Ovary (tissue), 9 donors: ENCODE measurements around the gene DAP3. TPM values are rescaled to one million over a fixed set of nuclear protein-coding genes. Genes with fewer than 3 reads are reported as not detected.
"Not testable (repeated sequence)": the region's sequence is repeated elsewhere in the genome, so short reads cannot be mapped to it uniquely, and the experiment has no call there.

Source experiments
- DNase-seq, 5 donors: peaks; one replicate each; pipeline ENCODE4 v3.0.0-alpha.2; 2019 to 2020
- H3K27ac ChIP-seq, 2 donors: fragments of 200-600 bp; one replicate each; pipeline versions ENCODE4 v1.5.1 to v1.8.0; 2019 to 2022
- H3K27me3 ChIP-seq: fragments of 200-600 bp; one replicate; pipeline ENCODE4 v1.8.0; 2022
- H3K36me3 ChIP-seq: fragments of 200-600 bp; sonication (generic); one replicate; pipeline ENCODE4 v1.5.1; 2019
- H3K4me1 ChIP-seq: one replicate; pipeline ENCODE4 v1.8.1; 2013; ENCODE audit warnings: mild to moderate bottlenecking, moderate library complexity; ENCODE audit not compliant: insufficient read depth
- H3K4me3 ChIP-seq: fragments of 200-600 bp; sonication (generic); one replicate; pipeline ENCODE4 v1.5.1; 2017
- H3K9me3 ChIP-seq, 2 donors: fragments of 200-600 bp in 1 of 2; sonication (generic) in 1 of 2; one replicate each; pipeline versions ENCODE4 v1.5.1 to v1.8.1; 2013 to 2019; ENCODE audit warnings: mild to moderate bottlenecking in 1 of 2, moderate library complexity in 1 of 2
- CTCF ChIP-seq, 3 donors: fragments of 450-650 bp in 2 of 3; fragments of 200-600 bp in 1 of 3; IDR thresholded peaks; one replicate each; pipeline versions ENCODE4 v1.5.1 to v1.8.0; 2016 to 2022; ENCODE audit warnings: antibody characterized with exemption in 3 of 3, mild to moderate bottlenecking in 1 of 3
- EP300 ChIP-seq: sonication (generic); formaldehyde crosslinking; IDR thresholded peaks from one replicate; pipeline ENCODE4 v1.6.1; 2017; ENCODE audit warnings: antibody characterized with exemption
- POLR2A ChIP-seq: fragments of 450-650 bp; IDR thresholded peaks from one replicate; pipeline ENCODE4 v1.6.1; 2017; ENCODE audit warnings: antibody characterized with exemption, mild to moderate bottlenecking, moderate library complexity
- WGBS, 3 donors: extraction: QIAGEN DNeasy Blood & Tissue Kit in 1 of 3; methylation state at CpG; one replicate each; pipeline versions ENCODE4 v1.1.5 to v1.1.7; 2013 to 2017; 5-methylcytosine and 5-hydroxymethylcytosine counted together
- intact Hi-C, 4 donors: fragments of 100-400 bp; cut with DNase I; formaldehyde crosslinking; loops; one replicate each; pipeline versions ENCODE4 v1.11.0 to v1.15.1; 2022 to 2023
- polyA plus RNA-seq, 2 donors: library from polyadenylated mRNA; stranded (reverse); fragments of 200-250 nt in 1 of 2; fragments of 350-450 nt in 1 of 2; fragmentation: Illumina TruSeq in 1 of 2; extraction: RNeasy Lipid Tissue Mini Kit (QIAGEN cat#74804) in 1 of 2; gene quantifications; one replicate each; pipeline ENCODE4 v1.2.3, GENCODE V29; 2013 to 2014
- total RNA-seq, 7 donors: library from RNA; depleted of rRNA in 2 of 7; stranded (reverse); fragments of >200 nt in 2 of 7; fragmentation: NEBNext Ultra II Directional in 3 of 7; extraction: Animal tissue kit (Norgen Biotek cat#: 25700) in 3 of 7; gene quantifications; one replicate each; pipeline versions ENCODE4 v1.1.0 to v1.2.4, GENCODE V29; 2016 to 2023
- donor health status: DM: no; HTN: no; CAD: no; lungs with moderate emphysema.
- donor health status: DM: no; HTN: no; CAD: no.
- donor health status: Bipolar disorder and iron deficiency.
- donor health status: DM: yes; HTN: yes; CAD: no.
- donor health status: DM: no; HTN: no; CAD: no.
- donor health status: DM: yes; HTN: yes; CAD: no.

The DAP3 gene
- total and polyA plus RNA-seq, 9 donors: 43.7 to 140 (median 61.4) TPM

- Histone ChIP-seq H3K27me3 (no peaks in the 10 kb centered on the region), H3K4me1 (no peaks in the 10 kb centered on the region), H3K9me3 (no peaks in the 10 kb centered on the region), H3K27ac (no peak overlapping the region), H3K4me3 (no peak overlapping the region), H3K36me3 (no peaks in the 10 kb centered on the region)
- intact Hi-C loops: no loop called here
- no peak for DNase-seq
- 88 to 93% (median 92%) methylated on average over 7 of the region's 7 CpGs for WGBS, 3 donors
- no peak for TF ChIP-seq POLR2A
- no peak for TF ChIP-seq EP300
- no peak for TF ChIP-seq CTCF (IDR thresholded peaks at IDR 0.05)
Observed at GRCh38 chr1:155650231-155650757, 38.6 kb upstream of the DAP3 start.

DNA sequence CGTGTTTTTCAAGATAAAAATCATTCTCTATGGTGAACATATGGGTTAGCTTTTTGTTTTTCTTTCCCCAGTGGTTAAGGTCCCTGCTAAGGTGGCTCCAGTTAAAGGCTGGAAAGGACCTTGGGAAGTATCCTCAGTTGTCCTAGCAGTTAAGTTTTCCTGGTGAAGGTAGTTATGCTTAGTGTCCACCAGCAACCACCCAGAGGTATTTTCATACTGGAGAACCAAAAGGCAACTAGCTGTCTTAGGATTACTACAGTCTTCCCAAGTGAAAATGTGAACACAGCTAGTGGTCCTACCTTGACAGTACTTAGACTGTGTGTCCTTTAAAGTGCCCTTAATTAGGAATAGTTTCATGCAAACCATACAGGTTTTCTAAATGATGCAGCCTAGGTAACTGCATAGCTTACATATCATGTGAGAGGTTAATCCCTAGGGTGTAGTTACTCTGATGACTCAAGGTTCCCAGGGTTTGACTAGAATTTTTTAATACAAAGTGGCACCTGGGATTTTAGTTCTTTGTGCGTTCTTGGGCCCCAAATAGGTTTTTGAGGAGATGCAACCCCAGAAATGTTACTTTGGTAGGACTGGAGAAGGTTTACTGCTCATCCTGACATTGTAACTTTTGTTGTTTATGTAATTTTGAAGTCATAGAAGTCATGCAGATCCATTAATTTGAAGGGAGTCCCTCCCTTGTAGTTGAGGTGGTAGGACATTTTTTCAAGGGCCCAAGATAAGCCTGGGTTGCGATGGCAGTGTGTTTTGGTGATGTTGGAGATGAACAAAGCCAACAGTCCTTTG is 36.8 kb upstream of the DAP3 start:
- intact Hi-C loops: no loop called here
- H3K27me3 ChIP-seq: no peaks in the 10 kb centered on the region
- no peaks in the 10 kb centered on the region for H3K36me3 ChIP-seq
- no peak overlapping the region for H3K27ac ChIP-seq
- H3K4me1 ChIP-seq: no peaks in the 10 kb centered on the region
- no peak overlapping the region for H3K4me3 ChIP-seq
- H3K9me3 ChIP-seq: no peaks in the 10 kb centered on the region
- WGBS, 3 donors: 72 to 76% (median 73%) methylated on average over 3 of the region's 3 CpGs
- DNase-seq: no peak
- no peak for TF ChIP-seq POLR2A

DNA sequence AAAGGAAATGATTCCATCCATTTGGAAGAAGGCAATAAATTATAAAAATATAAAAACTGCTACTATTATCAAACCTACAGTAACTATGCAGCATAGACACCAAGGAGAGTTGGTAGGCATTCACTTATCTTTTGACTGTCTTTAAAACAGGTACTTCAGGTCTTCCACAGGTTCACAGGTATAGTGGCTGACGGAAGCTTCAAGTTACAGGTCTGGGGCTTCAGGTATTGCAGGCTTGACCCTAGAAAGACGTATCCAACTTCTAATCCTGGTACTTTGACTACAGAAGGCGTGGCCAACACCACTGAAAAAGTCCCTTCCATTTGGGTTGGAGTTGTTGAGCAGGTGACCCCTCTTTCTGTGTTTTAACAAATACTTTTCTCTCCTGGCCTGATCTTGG is 35.9 kb upstream of the DAP3 start:
- no peaks in the 10 kb centered on the region for H3K4me1 ChIP-seq
- no peak for DNase-seq
- no peaks in the 10 kb centered on the region for H3K36me3 ChIP-seq
- H3K27ac ChIP-seq: no peak overlapping the region
- H3K27me3 ChIP-seq: no peaks in the 10 kb centered on the region
- 73 to 75% (median 74%) methylated on average over 3 of the region's 3 CpGs for WGBS, 3 donors
- TF ChIP-seq EP300 (no peak), POLR2A (no peak), CTCF (IDR thresholded peaks at IDR 0.05) (no peak)
- no peak overlapping the region for H3K4me3 ChIP-seq
- H3K9me3 ChIP-seq: no peaks in the 10 kb centered on the region
- intact Hi-C loops: no loop called here

GRCh38 chr1:155657463-155657862 is 31.4 kb upstream of the DAP3 start:
- Histone ChIP-seq H3K36me3 (no peaks in the 10 kb centered on the region), H3K27ac (no peak overlapping the region), H3K4me1 (no peaks in the 10 kb centered on the region), H3K27me3 (no peaks in the 10 kb centered on the region), H3K9me3 (no peaks in the 10 kb centered on the region), H3K4me3 (no peak overlapping the region)
- intact Hi-C loops: no loop called here
- DNase-seq: no peak
- no peak for TF ChIP-seq POLR2A
- no peak for TF ChIP-seq CTCF (IDR thresholded peaks at IDR 0.05)
- TF ChIP-seq EP300: no peak
- 16 to 28% (median 26%) methylated on average over 2 of the region's 2 CpGs for WGBS, 3 donors

DNA sequence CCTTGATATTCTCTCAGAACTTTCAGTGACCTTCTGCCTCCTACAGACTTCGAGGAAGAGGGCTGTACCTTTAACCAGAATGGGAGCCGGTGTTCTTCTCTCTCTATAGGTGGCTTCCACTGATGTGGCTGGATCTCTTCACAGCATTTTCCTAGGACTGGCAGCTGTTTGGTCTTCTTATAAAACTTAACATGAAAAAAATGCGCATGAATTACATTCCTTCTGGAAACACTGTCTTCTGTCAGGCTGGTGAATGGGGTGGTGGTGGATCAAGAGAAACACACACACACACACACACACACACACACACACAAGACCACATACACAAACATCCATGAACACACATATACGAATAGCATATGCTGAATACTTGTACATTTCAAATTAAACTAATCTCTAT is 27.7 kb upstream of the DAP3 start:
- intact Hi-C loops, H3K36me3 ChIP-seq: not testable (repeated sequence)

More for the DNA sequence above, 27.7 kb upstream of the DAP3 start:
- not testable (repeated sequence) for DNase-seq, H3K4me1 ChIP-seq, H3K27ac ChIP-seq, H3K9me3 ChIP-seq, H3K27me3 ChIP-seq, H3K4me3 ChIP-seq
- 88 to 93% (median 90%) methylated on average over 3 to 4 of the region's 4 CpGs for WGBS, 3 donors
